Neural cell (in vitro differentiated cells): ENCODE results near the gene SDK1.

Experiments
- EP300 ChIP-seq: fragments of 450-650 bp; conservative IDR thresholded peaks from 2 replicates; pipeline ENCODE4 v1.6.1; 2014; ENCODE audit warnings: antibody characterized with exemption, mild to moderate bottlenecking, moderate library complexity; ENCODE audit not compliant: poor library complexity, severe bottlenecking
- EZH2 ChIP-seq: fragments of 200-600, 300-800 bp; shearing (Covaris generic), sonication (generic); IDR thresholded peaks from 2 replicates; pipeline ENCODE4 v1.6.1; 2014; ENCODE audit warnings: antibody characterized with exemption, low read length, borderline replicate concordance, mild to moderate bottlenecking; ENCODE audit not compliant: insufficient read depth, poor library complexity, severe bottlenecking
- MXI1 ChIP-seq: fragments of 450-650 bp; conservative IDR thresholded peaks from 2 replicates; pipeline ENCODE4 v1.6.1; 2014; ENCODE audit warnings: antibody characterized with exemption, mild to moderate bottlenecking; ENCODE audit not compliant: poor library complexity, severe bottlenecking
- RAD21 ChIP-seq: fragments of 450-650 bp; conservative IDR thresholded peaks from 2 replicates; pipeline ENCODE4 v1.6.1; 2014; ENCODE audit warnings: antibody characterized with exemption, mild to moderate bottlenecking, moderate library complexity
- SMC3 ChIP-seq: fragments of 450-650 bp; conservative IDR thresholded peaks from 2 replicates; pipeline ENCODE4 v1.6.1; 2014; ENCODE audit warnings: antibody characterized with exemption, mild to moderate bottlenecking, moderate library complexity; ENCODE audit not compliant: poor library complexity
- TF ChIP-seq, protein P1 (sequence below): fragments of 450-650 bp; IDR thresholded peaks from 2 replicates; pipeline ENCODE4 v1.5.1; 2014; ENCODE audit warnings: antibody characterized with exemption, mild to moderate bottlenecking, moderate library complexity; ENCODE audit not compliant: poor library complexity, severe bottlenecking

DNA sequence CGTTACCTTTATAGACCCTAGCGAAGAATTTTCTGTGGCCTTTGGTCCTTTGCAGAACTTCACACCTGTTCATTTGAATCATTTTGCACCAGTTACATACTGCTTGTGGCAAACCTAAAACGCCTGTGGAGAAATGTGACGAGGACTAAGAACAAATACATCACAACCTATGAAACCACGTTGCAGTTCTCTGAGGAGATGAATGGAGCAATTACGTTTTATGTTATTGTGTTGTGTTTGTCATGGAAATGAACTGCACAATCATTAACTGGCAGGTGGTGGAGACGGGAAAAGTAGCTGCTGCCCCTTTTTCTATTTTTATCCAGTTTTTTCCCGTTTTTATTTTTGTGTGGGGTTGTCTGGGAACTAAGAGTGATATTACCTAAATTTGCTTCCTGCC is 505.5 kb downstream of the SDK1 start:
- TF ChIP-seq, protein P1, sequence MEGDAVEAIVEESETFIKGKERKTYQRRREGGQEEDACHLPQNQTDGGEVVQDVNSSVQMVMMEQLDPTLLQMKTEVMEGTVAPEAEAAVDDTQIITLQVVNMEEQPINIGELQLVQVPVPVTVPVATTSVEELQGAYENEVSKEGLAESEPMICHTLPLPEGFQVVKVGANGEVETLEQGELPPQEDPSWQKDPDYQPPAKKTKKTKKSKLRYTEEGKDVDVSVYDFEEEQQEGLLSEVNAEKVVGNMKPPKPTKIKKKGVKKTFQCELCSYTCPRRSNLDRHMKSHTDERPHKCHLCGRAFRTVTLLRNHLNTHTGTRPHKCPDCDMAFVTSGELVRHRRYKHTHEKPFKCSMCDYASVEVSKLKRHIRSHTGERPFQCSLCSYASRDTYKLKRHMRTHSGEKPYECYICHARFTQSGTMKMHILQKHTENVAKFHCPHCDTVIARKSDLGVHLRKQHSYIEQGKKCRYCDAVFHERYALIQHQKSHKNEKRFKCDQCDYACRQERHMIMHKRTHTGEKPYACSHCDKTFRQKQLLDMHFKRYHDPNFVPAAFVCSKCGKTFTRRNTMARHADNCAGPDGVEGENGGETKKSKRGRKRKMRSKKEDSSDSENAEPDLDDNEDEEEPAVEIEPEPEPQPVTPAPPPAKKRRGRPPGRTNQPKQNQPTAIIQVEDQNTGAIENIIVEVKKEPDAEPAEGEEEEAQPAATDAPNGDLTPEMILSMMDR = no peak
- TF ChIP-seq MXI1 = no peak
- no peak for TF ChIP-seq EZH2
- TF ChIP-seq EP300 = no peak
- no peak for TF ChIP-seq RAD21
- no peak for TF ChIP-seq SMC3
